ENCODE data around the gene C9orf40. TPM values are rescaled to one million over a fixed set of nuclear protein-coding genes. Genes with fewer than 3 reads are reported as not detected.

Gene C9orf40
- total RNA-seq, 1 donor from 2014 or later: 5.1 TPM

DNA sequence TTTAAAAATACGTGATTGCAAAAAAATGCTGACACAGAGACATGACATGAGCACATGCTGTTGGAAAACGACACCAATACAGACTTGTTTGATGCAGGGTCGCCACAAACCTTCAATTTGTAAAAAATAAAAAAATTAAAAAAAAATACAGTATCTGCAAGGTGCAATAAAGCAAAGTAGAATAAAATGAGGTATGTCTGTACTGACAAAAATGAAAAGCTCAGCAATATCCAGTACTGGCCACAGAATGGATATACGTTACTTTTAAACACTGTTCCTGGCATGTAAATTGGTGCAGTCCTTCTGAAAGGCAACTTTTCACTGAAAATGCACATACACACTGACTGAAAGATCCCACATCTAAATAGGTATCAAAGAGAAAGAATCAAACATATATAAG is 27.1 kb upstream of the C9orf40 start:
- Histone ChIP-seq H3K27me3 (ENCODE audit: control insufficient read depth, insufficient read depth, low read length) (no peaks in the 10 kb centered on the region), H3K36me3 (ENCODE audit: control insufficient read depth, insufficient read depth, low read length) (no peaks in the 10 kb centered on the region), H3K4me3 (ENCODE audit: low read depth, low read length) (no peak overlapping the region)
- DNase-seq (ENCODE audit: low read depth): no peak
- TF ChIP-seq, protein P1, sequence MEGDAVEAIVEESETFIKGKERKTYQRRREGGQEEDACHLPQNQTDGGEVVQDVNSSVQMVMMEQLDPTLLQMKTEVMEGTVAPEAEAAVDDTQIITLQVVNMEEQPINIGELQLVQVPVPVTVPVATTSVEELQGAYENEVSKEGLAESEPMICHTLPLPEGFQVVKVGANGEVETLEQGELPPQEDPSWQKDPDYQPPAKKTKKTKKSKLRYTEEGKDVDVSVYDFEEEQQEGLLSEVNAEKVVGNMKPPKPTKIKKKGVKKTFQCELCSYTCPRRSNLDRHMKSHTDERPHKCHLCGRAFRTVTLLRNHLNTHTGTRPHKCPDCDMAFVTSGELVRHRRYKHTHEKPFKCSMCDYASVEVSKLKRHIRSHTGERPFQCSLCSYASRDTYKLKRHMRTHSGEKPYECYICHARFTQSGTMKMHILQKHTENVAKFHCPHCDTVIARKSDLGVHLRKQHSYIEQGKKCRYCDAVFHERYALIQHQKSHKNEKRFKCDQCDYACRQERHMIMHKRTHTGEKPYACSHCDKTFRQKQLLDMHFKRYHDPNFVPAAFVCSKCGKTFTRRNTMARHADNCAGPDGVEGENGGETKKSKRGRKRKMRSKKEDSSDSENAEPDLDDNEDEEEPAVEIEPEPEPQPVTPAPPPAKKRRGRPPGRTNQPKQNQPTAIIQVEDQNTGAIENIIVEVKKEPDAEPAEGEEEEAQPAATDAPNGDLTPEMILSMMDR (IDR thresholded peaks at IDR 0.05; ENCODE audit: insufficient read depth, low read length, poor library complexity, severe bottlenecking): no peak

DNA sequence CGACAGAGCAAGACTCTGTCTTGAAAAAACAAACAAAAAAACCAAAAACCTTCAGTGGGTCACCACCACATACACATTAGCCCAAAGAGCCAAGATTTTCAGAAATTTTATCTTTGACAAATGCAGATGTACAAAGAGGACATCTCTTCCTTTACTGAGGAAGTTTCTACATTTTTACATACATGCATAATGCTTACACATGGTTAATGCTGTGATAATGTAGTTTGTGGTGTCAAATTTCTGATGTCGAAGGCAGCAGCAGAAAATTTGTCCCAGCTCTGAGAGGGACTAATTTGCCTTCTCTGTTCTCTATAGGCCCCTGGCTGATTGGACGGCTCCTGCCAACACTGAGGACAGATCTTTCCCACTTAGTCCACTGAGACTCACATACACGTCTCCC is 24.6 kb upstream of the C9orf40 start:
- DNase-seq (ENCODE audit: low read depth): no peak

DNA sequence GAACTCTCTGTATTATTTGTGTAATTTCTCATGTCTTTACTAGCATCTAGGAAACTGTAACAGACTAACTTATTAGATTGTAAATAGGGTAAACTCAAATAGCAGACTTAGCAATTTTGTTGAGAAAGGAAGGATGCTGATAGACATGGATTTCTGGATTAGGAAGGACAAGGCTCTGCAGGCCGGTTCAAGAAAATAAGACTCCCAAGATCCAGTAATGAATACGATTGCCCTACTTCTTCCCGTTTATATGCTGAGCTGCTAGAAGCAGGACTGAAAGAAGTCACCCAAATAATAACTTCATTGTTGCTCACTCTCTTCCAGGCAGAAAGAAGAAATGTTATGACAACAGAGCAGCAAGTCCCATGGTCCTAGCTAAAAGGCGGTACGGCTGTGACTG is 22.8 kb upstream of the C9orf40 start:
- TF ChIP-seq, protein P1 (IDR thresholded peaks at IDR 0.05; ENCODE audit: insufficient read depth, low read length, poor library complexity, severe bottlenecking): no peak
- no peaks in the 10 kb centered on the region for H3K36me3 ChIP-seq (ENCODE audit: control insufficient read depth, insufficient read depth, low read length)
- H3K4me3 ChIP-seq (ENCODE audit: low read depth, low read length): no peak overlapping the region
- DNase-seq (ENCODE audit: low read depth): no peak
- H3K27me3 ChIP-seq (ENCODE audit: control insufficient read depth, insufficient read depth, low read length): no peaks in the 10 kb centered on the region

More for the DNA sequence above, 24.6 kb upstream of the C9orf40 start:
- Histone ChIP-seq H3K4me3 (ENCODE audit: low read depth, low read length) (no peak overlapping the region), H3K36me3 (ENCODE audit: control insufficient read depth, insufficient read depth, low read length) (no peaks in the 10 kb centered on the region), H3K27me3 (ENCODE audit: control insufficient read depth, insufficient read depth, low read length) (no peaks in the 10 kb centered on the region)
- TF ChIP-seq, protein P1 (IDR thresholded peaks at IDR 0.05; ENCODE audit: insufficient read depth, low read length, poor library complexity, severe bottlenecking): no peak

DNA sequence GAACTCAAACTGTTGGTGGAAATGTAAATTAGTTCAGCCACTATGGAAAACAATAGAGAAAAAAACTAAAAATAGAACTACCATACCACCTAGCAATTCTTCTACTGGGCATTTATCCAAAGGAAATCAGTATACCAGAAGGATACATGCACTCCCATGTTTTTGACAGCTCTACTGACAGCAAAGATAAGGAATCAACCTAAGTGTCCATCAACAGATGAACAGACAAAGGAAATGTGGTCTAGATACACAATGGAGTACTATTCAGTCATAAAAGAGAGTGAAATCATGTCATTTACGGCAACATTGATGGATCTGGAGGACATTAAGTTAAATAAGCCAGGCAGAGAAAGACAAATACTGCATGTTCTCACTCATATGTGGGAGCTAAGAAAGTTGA is 21.8 kb upstream of the C9orf40 start:
- TF ChIP-seq, protein P1 (IDR thresholded peaks at IDR 0.05; ENCODE audit: insufficient read depth, low read length, poor library complexity, severe bottlenecking): no peak
- Histone ChIP-seq H3K36me3 (ENCODE audit: control insufficient read depth, insufficient read depth, low read length) (no peaks in the 10 kb centered on the region), H3K27me3 (ENCODE audit: control insufficient read depth, insufficient read depth, low read length) (no peaks in the 10 kb centered on the region), H3K4me3 (ENCODE audit: low read depth, low read length) (no peak overlapping the region)
- DNase-seq (ENCODE audit: low read depth): no peak

DNA sequence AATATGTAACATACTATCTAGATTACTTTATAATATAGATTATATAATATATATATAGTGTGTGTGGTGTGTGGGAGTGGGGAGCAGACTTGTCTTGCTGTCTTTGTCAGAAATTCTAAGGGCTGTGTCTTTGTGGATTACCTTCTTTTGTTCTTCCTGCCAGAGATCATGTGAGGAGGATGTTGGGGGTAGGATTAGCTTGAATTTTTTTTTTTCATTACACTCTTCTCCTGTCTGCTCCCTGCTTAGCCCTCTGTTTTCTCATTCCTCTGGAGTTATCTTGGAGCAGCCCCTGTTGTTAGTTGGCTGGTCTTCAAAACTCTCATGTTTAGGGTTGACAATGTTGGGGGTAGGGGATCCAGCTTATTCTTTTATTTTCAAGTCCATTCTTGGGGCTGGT is 21.0 kb upstream of the C9orf40 start:
- no peak overlapping the region for H3K4me3 ChIP-seq (ENCODE audit: low read depth, low read length)
- TF ChIP-seq, protein P1 (IDR thresholded peaks at IDR 0.05; ENCODE audit: insufficient read depth, low read length, poor library complexity, severe bottlenecking): no peak
- DNase-seq (ENCODE audit: low read depth): no peak
- H3K36me3 ChIP-seq (ENCODE audit: control insufficient read depth, insufficient read depth, low read length): no peaks in the 10 kb centered on the region
- no peaks in the 10 kb centered on the region for H3K27me3 ChIP-seq (ENCODE audit: control insufficient read depth, insufficient read depth, low read length)

DNA sequence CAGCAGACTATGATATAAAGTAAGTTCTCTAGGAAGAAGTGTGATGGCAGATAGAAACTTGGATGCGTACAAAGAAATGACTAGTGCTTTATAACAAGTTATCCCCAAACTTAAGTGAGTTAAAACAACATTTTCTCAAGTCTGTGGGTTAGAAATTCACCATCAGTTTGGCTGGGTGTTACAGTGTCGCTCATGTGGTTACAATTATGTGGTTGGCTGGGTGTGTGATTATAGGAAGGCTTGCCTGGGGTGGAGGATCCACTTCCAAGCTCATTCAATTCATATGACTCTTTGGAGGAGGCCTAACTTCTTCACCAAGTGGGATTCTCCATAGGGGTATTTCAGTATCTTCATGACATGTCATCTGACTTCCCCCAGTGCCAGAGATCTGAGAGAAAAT is 10.3 kb upstream of the C9orf40 start:
- no peaks in the 10 kb centered on the region for H3K36me3 ChIP-seq (ENCODE audit: control insufficient read depth, insufficient read depth, low read length)
- DNase-seq (ENCODE audit: low read depth): no peak
- H3K4me3 ChIP-seq (ENCODE audit: low read depth, low read length): no peak overlapping the region
- no peaks in the 10 kb centered on the region for H3K27me3 ChIP-seq (ENCODE audit: control insufficient read depth, insufficient read depth, low read length)
- TF ChIP-seq, protein P1 (IDR thresholded peaks at IDR 0.05; ENCODE audit: insufficient read depth, low read length, poor library complexity, severe bottlenecking): no peak
